KOPT-K1 (cell line): ENCODE results near the gene SLC4A4.

Experiments
- H3K27ac ChIP-seq: fragments of 200-600 bp; sonication (generic); 2 replicates; pipeline ENCODE4 v1.5.1; 2016; ENCODE audit warnings: antibody characterized with exemption, mild to moderate bottlenecking, low read depth, low read length; ENCODE audit not compliant: poor library complexity, severe bottlenecking
- H3K36me3 ChIP-seq: fragments of 200-600 bp; sonication (generic); 2 replicates; pipeline ENCODE4 v1.5.1; 2017; ENCODE audit warnings: antibody characterized with exemption, mild to moderate bottlenecking, low read length, moderate library complexity; ENCODE audit not compliant: insufficient read depth
- H3K9me3 ChIP-seq: fragments of 200-600 bp; sonication (generic); 2 replicates; pipeline ENCODE4 v1.5.1; 2017; ENCODE audit warnings: antibody characterized with exemption, low read length, mild to moderate bottlenecking; ENCODE audit not compliant: insufficient read depth, poor library complexity, severe bottlenecking

SLC4A4 gene

DNA sequence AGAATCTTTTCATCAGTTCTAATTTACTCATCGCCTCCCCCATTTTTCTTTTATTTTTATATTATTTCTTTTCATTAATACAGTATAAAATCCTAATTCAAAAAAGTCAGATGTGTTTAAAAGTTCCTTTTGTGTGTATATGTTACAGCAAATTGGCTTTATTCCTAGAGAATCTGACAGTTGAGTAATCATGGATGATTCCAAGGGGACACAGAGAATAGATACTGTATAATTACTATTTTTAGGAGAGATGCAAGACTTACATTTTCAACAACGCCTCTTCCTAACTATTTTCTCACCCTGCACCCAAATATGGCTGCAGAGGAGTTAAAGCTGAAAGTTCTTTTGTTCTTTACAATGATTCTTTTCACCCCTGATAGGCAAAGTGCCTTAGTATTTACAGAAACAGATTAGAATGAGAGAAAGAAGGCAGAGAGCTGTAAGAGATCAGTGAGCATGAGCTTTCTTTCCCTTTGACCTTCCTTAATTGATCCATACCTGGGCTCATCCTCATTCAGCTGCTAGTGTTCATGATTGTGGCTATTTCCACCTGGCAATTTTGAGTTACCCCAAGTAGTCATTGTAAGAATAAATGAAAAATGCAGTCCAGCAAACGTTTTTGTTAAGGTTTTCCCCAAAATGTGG, 210.8 kb downstream of the SLC4A4 start:
- H3K36me3 ChIP-seq: no peaks in the 10 kb centered on the region
- H3K27ac ChIP-seq: no peak overlapping the region

DNA sequence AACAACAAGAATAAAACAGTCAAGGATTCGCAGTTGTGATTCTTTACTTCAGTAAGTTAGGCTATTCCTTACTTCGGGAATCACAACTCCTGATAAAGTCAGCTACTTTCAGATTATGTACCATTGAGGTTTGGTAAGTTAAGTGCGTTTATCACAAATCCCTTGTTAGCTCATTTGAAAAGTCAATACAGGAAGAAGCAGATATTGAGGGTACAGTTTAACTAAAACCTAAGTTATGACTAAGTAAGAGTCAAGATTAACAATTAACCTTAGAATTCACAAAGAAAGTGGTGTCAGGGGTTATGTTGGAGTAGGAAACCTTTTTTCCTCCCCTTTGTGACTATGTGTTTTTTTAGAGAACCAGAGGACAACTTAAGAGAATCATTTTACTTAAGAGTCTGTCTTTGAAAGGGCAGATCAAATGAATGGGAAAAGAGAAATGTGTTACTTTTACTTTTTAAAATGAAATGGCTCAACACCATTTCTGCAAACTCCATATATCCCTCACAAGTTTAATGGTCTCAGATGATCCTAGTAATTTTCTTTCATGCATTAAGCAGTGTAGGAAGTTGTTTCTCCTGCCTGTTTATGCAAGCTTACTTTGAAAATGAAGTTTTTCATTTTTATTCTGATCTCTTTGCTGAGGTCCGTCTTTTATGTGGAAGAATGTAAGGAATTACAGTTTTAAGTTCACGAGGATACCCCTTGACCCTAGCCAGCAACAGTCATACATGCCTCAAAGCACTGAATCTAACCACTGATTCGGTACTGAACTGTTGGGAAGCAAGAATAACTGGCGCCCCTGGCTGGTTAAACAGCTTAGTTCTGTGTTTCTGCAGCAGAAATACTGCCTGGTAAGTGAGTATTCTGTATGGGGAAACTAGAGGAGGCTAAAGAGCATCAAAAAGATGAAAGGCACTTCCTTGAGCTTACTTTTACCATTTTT, 211.7 kb downstream of the SLC4A4 start:
- no peaks in the 10 kb centered on the region for H3K36me3 ChIP-seq
- no peak overlapping the region for H3K27ac ChIP-seq
- no peaks in the 10 kb centered on the region for H3K9me3 ChIP-seq

More for the DNA sequence above, 210.8 kb downstream of the SLC4A4 start:
- H3K9me3 ChIP-seq: no peaks in the 10 kb centered on the region

DNA sequence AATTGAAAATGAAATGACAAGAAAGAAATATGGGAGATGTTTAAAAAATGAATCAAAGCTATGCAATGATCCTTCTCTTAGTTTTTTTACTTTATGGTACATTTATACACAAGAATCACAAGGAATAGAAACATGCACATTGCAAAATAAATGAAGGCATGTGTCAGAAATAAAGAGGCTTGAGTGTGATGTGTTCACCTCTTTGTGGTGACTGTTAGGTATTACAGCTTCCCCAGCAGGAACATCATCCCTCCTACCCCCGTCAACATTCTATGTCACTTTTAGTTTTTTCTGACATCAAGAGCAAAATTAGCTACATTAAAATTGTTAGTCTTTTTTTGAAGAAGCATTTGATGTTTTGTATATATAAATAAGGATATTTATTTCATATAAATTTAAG, 214.8 kb downstream of the SLC4A4 start:
- H3K27ac ChIP-seq: no peak overlapping the region
- no peaks in the 10 kb centered on the region for H3K36me3 ChIP-seq
- no peaks in the 10 kb centered on the region for H3K9me3 ChIP-seq

DNA sequence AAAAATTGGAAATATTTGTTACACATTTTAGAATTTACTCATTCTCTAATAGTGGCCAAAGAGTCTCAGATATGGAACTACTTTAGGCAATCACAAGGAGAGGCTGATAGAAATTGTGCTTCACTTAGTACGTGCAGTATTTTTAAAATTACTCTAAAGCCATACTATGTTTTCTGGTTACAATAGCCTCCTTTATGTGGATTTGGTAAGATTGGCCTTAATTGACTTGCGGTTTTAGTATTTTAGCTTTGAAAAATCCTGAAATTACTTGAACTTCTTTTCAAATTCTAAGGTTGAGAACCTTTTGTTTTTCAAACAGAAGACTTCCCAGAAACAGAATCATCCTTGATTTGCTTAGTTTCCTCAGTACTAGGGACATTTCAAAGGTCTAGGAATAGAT, 215.2 kb downstream of the SLC4A4 start:
- H3K9me3 ChIP-seq: no peaks in the 10 kb centered on the region
- no peaks in the 10 kb centered on the region for H3K36me3 ChIP-seq
- H3K27ac ChIP-seq: no peak overlapping the region

DNA sequence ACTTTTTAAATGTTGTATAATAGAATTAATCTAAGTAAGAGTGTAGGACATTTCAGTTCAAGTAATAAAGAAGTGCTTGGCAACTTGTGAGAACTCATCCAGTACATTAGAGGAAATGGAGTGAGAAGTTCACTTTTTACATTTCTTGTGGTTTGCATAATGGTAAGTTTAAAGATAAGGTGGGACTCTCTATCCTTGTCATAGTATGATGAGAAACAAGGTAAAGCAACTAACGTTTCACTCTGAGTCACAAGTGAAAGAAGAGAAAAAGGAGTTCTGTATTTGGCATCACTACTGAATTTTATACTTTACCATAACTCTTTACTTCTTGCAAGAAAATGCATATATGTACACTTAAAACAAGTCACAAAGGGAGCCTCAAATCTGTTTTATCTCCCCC, 219.4 kb downstream of the SLC4A4 start:
- no peaks in the 10 kb centered on the region for H3K9me3 ChIP-seq
- peaks cover 4% of the 10 kb centered on the region for H3K36me3 ChIP-seq
- no peak overlapping the region for H3K27ac ChIP-seq

DNA sequence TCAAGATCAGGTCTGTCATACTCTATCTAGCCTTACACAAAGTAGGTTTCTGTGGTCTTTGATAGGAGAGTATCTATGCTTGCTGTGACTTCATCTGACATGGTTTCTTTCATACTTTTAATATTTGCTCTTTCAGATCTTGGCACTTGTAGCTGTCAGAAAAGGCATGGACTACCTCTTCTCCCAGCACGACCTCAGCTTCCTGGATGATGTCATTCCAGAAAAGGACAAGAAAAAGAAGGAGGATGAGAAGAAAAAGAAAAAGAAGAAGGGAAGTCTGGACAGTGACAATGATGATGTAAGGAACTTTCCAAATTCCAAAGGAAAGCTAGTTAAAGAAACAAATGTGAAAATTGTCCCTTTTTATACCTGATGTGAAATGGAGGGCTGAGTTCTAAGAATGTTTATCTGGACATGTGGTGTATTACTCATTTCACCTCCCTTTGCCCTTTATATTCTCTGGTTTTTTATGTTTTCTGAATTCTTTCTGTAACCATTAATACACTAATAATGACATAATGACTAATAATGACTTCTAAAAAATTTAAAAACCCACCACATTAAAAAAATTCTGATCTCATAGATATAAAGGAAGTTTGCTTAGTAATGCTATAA, 221.2 kb downstream of the SLC4A4 start:
- Histone ChIP-seq H3K9me3 (no peaks in the 10 kb centered on the region), H3K36me3 (peaks cover 8% of the 10 kb centered on the region), H3K27ac (no peak overlapping the region)

DNA sequence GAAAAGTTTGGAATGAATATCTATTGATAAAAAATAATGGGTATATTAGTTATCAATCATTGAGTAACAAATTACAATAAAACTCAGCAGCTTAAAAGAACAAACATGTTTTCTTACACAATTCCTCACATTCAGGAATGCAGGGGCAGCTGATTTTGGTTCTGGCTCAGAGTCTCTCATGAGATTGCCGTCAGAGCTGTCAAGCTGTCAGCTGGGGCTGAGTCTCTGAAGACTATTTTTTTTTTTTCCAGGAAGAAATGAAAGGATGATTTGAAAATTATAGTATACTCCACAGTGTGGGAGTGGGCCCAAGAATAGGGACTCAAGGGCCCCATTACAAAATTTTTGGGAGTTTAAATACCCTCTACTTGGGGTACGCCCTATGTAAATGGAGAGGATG, 226.0 kb downstream of the SLC4A4 start:
- Histone ChIP-seq H3K36me3 (peaks cover 7% of the 10 kb centered on the region), H3K27ac (no peak overlapping the region), H3K9me3 (no peaks in the 10 kb centered on the region)

DNA sequence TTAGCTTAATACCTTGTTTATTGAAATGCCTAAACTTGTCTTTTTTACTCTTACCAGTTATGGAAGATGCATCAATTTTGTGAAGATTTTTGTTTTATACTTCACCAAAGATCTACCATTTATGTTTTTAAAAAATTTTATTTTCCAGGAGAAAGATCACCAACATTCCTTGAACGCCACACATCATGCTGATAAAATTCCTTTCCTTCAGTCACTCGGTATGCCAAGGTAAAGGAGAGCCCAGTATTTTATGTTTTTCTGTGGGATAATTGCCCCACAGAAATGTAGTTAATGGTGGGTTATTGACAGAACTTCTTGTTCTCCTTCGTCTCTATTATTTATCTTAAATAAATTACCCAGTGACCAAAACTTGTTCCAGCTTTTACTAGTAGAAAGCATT, 228.0 kb downstream of the SLC4A4 start:
- Histone ChIP-seq H3K9me3 (no peaks in the 10 kb centered on the region), H3K36me3 (peaks cover 4% of the 10 kb centered on the region; the same call in 1 of the 2 replicates), H3K27ac (no peak overlapping the region)

DNA sequence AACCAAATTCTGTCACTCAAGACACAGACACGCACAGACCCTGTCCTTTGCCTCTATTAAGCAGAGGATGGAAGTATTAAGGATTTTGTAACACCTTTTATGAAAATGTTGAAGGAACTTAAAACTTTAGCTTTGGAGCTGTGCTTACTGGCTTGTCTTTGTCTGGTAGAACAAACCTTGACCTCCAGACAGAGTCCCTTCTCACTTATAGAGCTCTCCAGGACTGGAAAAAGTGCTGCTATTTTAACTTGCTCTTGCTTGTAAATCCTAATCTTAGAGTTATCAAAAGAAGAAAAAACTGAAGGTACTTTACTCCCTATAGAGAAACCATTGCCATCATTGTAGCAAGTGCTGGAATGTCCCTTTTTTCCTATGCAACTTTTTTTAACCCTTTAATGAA, 229.3 kb downstream of the SLC4A4 start:
- Histone ChIP-seq H3K27ac (no peak overlapping the region), H3K9me3 (no peaks in the 10 kb centered on the region)

DNA sequence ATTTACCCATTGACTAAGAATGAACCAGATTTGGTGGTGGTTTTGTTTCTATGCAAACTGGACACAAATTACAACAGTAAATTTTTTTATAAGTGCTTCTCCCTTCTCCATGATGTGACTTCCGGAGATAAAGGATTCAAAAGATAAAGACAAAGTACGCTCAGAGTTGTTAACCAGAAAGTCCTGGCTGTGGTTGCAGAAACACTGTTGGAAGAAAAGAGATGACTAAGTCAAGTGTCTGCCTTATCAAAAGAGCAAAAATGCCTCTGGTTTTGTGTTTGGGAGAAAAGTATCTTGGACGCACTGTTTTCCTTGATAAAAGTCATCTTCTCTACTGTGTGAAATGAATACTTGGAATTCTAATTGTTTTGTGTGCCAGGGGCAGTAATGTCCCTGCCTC, 231.7 kb downstream of the SLC4A4 start:
- no peak overlapping the region for H3K27ac ChIP-seq
- no peaks in the 10 kb centered on the region; the same call in 1 of the 2 replicates for H3K36me3 ChIP-seq

More for the DNA sequence above, 229.3 kb downstream of the SLC4A4 start:
- peaks cover 4% of the 10 kb centered on the region; the same call in 1 of the 2 replicates for H3K36me3 ChIP-seq

DNA sequence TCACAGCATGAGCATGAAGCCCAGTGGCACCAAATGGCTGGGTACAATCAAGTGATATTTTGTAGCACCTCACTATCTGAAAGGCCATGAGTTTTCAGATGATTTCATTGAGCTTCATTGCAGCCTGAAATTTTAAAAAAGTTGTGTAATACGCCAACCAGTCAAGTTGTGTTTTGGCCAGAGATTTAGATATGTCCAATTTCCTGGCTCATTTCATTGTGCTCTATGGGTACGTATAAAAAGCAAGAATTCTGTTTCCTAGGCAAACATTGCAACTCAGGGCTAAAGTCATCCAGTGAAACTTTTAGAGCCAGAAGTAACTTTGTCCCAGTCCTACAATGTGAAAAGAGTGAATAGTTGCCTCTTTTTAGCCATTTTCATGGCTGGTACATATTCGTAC, 232.5 kb downstream of the SLC4A4 start:
- Histone ChIP-seq H3K27ac (no peak overlapping the region), H3K36me3 (no peaks in the 10 kb centered on the region), H3K9me3 (no peaks in the 10 kb centered on the region)

More for the DNA sequence above, 231.7 kb downstream of the SLC4A4 start:
- no peaks in the 10 kb centered on the region for H3K9me3 ChIP-seq

DNA sequence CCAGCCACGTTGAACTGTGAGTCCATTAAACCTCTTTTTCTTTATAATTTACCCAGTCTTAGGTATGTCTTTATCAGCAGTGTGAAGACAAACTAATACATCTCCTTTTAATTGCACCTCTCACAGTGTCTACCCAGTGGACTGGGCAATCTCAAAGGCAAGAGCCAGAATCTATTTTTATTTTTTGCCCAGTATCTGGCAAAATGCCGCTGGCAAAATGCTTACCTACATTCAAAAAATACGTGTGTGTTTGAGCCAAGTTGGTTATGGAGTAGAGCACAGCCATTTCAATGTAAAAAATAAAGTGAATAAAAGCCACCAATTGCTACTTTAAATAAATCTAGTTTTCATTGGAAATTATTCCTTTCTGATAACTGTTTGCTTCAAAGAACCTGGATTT, 245.2 kb downstream of the SLC4A4 start:
- Histone ChIP-seq H3K27ac (no peak overlapping the region), H3K36me3 (no peaks in the 10 kb centered on the region), H3K9me3 (peaks cover 7% of the 10 kb centered on the region)

DNA sequence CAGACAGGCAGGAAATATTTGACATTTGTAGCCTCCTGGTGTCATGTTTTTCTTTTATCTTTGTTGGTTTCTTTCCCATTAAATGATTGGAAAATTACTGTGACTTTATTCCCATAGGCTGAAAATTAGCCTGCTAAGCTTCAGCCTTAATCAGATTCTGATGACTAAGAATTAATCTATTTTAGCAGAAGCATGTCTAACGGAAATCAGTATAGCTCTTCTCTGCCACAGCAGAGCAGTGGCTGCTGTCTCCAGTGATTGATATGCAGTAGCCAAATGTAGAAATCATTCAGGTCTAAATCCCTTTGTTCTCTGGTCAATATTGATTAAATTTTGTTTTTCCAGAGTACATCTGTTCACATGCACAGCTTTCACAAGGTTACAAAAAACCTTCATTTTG, 245.8 kb downstream of the SLC4A4 start:
- peaks cover 7% of the 10 kb centered on the region for H3K9me3 ChIP-seq
- no peaks in the 10 kb centered on the region for H3K36me3 ChIP-seq
- no peak overlapping the region for H3K27ac ChIP-seq

DNA sequence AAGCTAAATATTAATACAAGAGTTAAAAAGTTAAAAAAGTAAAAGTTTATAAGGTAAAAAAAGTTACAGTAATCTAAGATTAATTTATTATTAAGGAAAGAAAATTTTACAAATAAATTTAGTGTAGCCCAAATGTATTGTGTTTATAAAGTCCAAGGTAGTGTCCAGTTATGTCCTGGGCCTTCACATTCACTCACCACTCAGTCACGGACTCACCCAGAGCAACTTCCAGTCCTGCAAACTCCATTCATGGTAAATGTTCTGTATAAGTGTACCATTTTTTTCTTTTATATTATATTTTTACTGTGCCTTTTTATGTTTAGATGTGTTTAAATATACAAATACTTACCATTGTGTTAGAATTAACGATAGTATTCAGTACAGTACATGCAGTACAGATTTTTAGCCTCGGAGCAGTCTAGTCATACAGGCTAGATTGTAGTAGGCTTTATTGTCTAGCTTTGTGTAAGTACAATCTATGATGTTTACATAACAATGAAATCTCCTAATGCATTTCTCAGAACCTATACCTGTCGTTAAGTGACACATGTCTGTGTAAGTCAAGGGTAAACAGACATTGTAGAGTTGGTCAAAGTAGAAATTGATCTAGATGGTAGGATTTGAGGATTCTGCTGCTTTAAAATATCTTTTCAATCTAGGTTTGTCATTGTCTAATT, 247.4 kb downstream of the SLC4A4 start:
- Histone ChIP-seq H3K9me3 (peaks cover 7% of the 10 kb centered on the region), H3K36me3 (no peaks in the 10 kb centered on the region), H3K27ac (no peak overlapping the region)

DNA sequence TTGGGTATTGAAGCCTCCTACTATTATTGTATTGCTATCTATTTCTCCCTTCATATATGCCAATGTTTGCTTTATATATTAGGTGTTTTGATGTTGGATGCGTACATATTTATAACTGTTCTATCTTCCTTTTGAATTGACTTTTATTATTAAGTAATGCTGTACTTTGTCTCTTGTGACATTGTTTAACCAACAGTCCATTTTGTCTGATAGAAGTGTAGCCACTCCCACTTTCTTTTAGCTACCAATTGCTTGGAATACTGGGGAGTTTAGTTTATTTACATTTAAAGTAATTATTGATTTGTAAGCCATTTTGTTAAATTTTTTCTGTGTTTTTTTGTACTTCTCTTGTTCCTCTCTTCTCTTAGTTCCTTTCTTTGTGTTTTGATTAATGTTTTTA, 249.2 kb downstream of the SLC4A4 start:
- H3K9me3 ChIP-seq: no peaks in the 10 kb centered on the region
- no peaks in the 10 kb centered on the region for H3K36me3 ChIP-seq
- H3K27ac ChIP-seq: no peak overlapping the region
